ENCODE results near the gene KAZN. TPM values are rescaled to one million over a fixed set of nuclear protein-coding genes. Genes with fewer than 3 reads are reported as not detected.

KAZN gene
- total RNA-seq, 1 donor from 2014 or later, result 37.2 TPM

- intact Hi-C loops (cut with DNase I), result no loop called here
- no peak for ATAC-seq
- DNase-seq (ENCODE audit: low spot score), result no peak
These were observed 147.3 kb downstream of the KAZN start for GRCh38 chr1:14745789-14746188.

- DNase-seq (ENCODE audit: low spot score) (no peak), ATAC-seq (no peak)
- intact Hi-C loops (cut with DNase I), result no loop called here
These were observed 147.9 kb downstream of the KAZN start for GRCh38 chr1:14746393-14746792.

- DNase-seq (ENCODE audit: low spot score), result no peak
- intact Hi-C loops (cut with DNase I), result no loop called here
- ATAC-seq, result no peak
These were observed 149.7 kb downstream of the KAZN start for GRCh38 chr1:14748151-14748550.

- intact Hi-C loops (cut with DNase I), result no loop called here
- DNase-seq (ENCODE audit: low spot score) (no peak), ATAC-seq (no peak)
These were observed 150.5 kb downstream of the KAZN start for GRCh38 chr1:14748977-14749376.

DNA sequence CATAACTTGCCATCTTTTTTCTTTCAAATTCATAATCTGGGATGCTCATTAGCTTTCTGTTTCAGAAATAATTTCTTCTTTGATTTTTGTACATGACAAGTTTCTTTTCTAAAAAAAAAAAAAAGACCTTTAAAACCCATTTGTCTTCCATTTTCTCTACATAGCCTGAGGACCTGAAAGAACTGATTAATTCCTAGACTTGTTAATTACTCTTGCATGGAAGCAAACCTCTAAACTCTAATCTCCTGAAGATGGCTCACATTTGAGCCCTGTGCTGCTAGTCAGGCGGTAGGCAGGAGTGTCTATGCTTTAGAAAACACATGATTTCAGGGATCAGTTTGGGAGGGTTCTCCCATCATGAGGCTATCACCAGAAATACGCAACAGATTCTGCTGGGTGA lies 152.0 kb downstream of the KAZN start:
- ATAC-seq, result no peak
- DNase-seq (ENCODE audit: low spot score), result no peak
- intact Hi-C loops (cut with DNase I), result no loop called here

GRCh38 chr1:14755518-14756252 lies 157.2 kb downstream of the KAZN start:
- intact Hi-C loops (cut with DNase I), result no loop called here
- DNase-seq (ENCODE audit: low spot score) (no peak), ATAC-seq (no peak)

- no peak for ATAC-seq
- intact Hi-C loops (cut with DNase I), result no loop called here
These were observed 158.3 kb downstream of the KAZN start for GRCh38 chr1:14756589-14757285.

DNA sequence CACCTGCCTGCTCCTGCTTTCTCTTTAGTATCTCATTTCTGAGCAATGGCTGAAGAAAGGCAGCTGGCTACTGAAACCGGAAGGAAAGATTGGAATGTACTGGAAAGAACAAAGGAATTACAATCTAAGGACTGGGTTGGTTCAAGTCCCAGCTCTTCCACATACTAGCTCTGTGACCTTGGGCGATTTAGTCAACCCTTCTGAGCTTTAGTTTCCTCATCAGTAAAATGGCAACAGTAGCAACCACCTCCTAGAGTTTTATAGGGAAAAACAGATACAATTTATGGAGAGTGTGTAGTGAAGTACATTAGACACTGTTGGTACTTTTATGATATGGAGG lies 158.8 kb downstream of the KAZN start:
- no peak for DNase-seq (ENCODE audit: low spot score)
- intact Hi-C loops (cut with DNase I), result no loop called here
- no peak for ATAC-seq

More at GRCh38 chr1:14756589-14757285, 158.3 kb downstream of the KAZN start:
- DNase-seq (ENCODE audit: low spot score), result no peak

- no peak for ATAC-seq
- DNase-seq (ENCODE audit: low spot score), result no peak
- intact Hi-C loops (cut with DNase I), result no loop called here
These were observed 160.7 kb downstream of the KAZN start for GRCh38 chr1:14759042-14759818.

GRCh38 chr1:14759843-14760242 lies 161.4 kb downstream of the KAZN start:
- no peak for ATAC-seq
- intact Hi-C loops (cut with DNase I), result no loop called here
- no peak for DNase-seq (ENCODE audit: low spot score)

DNA sequence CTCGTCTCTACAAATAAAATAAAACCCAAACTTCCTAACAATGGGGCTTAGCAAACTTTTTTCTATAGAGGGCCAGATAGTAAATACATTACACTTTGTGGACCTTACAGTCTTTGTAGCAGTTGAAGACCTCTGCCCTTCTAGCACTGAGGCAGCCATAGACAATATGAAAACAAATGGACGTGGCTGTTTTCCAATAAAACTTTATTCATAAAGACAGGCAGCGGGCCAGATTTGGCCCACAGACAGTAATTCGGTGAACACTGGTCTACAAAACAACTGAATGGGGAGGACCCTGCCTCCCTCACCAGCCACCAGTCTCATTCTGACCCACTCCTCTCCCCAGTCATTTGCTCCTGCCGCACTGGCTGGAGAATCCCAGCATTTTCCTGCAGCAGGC lies 162.3 kb downstream of the KAZN start:
- ATAC-seq, result no peak
- no peak for DNase-seq (ENCODE audit: low spot score)
- intact Hi-C loops (cut with DNase I), result no loop called here

GRCh38 chr1:14761291-14762153 lies 163.0 kb downstream of the KAZN start:
- DNase-seq (ENCODE audit: low spot score), result no peak
- intact Hi-C loops (cut with DNase I), result no loop called here
- no peak for ATAC-seq

DNA sequence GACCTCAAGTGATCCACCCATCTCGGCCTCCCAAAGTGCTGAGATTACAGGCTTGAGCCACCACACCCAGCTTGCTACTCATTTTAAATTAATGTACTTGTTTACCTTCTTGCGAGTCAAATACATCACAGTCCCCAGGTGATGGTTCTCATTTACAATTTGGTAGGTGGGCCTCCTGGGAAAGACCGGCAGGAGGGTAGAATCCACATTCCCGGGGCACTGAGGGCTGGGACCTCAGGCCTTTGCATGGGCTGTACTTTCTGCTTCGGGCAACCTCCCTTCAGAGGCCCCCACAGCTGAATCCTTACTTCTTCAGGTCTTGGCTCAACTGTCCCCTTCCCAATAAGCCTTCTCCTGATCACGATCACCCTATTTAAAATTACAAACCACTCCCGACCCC lies 165.5 kb downstream of the KAZN start:
- DNase-seq (ENCODE audit: low spot score) (no peak), ATAC-seq (no peak)
- intact Hi-C loops (cut with DNase I), result no loop called here

DNA sequence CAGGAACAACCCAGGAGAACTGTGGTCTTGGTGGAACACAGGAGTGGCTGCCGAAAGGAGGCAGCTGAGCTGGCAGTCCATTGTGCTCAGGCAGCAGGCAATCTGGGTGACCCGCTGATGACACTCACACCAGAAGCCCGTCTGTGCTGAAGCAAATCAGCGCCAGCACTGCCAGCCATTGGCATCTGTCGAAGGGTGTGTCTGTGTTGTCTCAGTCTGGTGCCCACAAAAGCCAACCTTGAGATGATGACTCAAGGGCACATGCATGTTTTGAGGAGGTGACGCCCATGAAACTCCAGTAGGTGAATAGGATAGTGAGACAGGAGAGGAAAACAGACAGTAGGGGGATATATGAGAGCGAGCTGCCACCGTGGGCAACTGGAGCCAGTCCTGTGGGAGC lies 167.3 kb downstream of the KAZN start:
- no peak for DNase-seq (ENCODE audit: low spot score)
- intact Hi-C loops (cut with DNase I), result no loop called here
- ATAC-seq, result no peak

DNA sequence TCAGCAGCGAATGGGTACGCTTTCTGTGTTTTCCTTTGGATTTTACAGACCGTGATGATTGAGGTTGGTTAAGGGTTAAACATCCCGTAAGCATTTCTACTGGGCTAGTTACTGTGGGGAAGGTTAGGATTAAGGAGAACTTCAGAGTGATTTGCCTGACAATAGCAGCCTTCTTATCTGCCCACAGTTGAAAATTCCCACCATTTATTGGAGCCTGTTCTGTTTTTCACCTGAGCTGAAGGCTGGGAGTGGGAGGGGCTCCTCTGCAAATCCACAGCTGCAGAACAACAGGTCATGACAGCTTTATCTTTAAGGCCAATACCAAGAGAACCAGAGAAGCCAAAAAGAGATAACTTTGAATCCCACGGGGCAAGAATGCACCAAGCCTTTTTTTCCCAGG lies 168.6 kb downstream of the KAZN start:
- ATAC-seq, result no peak
- intact Hi-C loops (cut with DNase I), result no loop called here
- no peak for DNase-seq (ENCODE audit: low spot score)

GRCh38 chr1:14768582-14769304 lies 170.3 kb downstream of the KAZN start:
- intact Hi-C loops (cut with DNase I), result no loop called here
- DNase-seq (ENCODE audit: low spot score) (no peak), ATAC-seq (no peak)

DNA sequence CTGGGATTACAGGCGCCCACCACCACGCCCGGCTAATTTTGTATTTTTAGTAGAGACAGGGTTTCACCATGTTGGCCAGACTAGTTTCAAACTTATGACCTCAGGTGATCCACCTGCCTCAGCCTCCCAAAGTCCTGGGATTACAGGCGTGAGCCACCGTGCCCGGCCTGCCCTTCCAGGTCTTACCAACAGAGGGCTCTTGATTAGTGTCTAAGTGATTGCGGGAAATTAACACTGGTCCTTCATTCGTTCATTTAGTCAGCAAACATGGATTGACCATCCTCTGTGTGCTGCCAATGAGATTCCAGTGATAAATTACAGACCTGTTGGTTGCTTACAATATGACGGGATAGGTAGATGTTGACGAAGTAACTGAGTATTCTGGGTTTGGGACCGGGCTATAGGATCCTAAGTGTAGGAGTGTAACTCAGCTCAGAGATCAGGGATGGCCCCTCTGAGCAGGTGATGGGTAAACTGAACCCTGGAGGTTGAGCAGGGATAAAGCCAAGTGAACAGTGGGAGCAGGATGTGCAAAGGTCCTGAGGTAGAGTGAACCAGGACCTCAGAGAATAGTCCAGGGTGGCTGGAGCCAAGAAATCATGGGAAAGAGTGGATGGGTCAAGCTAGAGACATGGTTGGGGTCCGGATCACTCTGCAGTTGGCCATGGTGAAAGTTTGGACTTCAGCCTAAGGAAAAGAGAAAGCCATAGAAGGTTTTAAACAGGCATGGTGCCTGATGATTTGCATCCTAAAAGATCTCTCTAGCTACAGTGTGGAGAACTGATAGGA lies 171.2 kb downstream of the KAZN start:
- intact Hi-C loops (cut with DNase I), result loop anchor here (10.0 kb wide), 1 partner anchor 145 kb away; no protein-coding TSS in a partner anchor
- no peak for DNase-seq (ENCODE audit: low spot score)
- ATAC-seq, result no peak

Data from sciatic nerve (tissue), 2 donors.